A673 (cell line): ENCODE data around the gene KIF26B. TPM values are rescaled to one million over a fixed set of nuclear protein-coding genes. Genes with fewer than 3 reads are reported as not detected.

Source experiments
- BruUV-seq: library from RNA; stranded (reverse); fragments of 400-500 nt; replicated peaks from 2 replicates; lab custom pipeline; 2021; lab: Mats Ljungman, UMichigan
- CTCF ChIA-PET: fragments of 300-600 bp; sonication (Branson Sonifier 250); formaldehyde crosslinking; loops from one replicate; lab custom pipeline; 2022; ENCODE audit warnings: antibody characterized with exemption; lab: Charles Lee
- POLR2A ChIA-PET: fragments of 300-600 bp; sonication (Branson Sonifier 250); formaldehyde crosslinking; loops from one replicate; lab custom pipeline; 2022; ENCODE audit warnings: antibody characterized with exemption; ENCODE audit not compliant: low non-redundant PET; lab: Charles Lee
- DNase-seq: peaks from one replicate; pipeline ENCODE4 v3.0.0-alpha.2; 2015; ENCODE audit warnings: low spot score
- H3K27ac ChIP-seq: fragments of 200-600 bp; sonication (generic); 2 replicates; pipeline ENCODE4 v1.5.1; 2016; ENCODE audit warnings: mixed run types, low read depth, mild to moderate bottlenecking, mixed read lengths, antibody characterized with exemption, low read length; ENCODE audit not compliant: poor library complexity, severe bottlenecking
- H3K27me3 ChIP-seq: fragments of 200-600 bp; sonication (generic); replicated peaks from 2 replicates; pipeline ENCODE4 v1.6.1; 2017; ENCODE audit warnings: mixed run types, low read depth, mild to moderate bottlenecking, mixed read lengths, antibody characterized with exemption, low read length; ENCODE audit not compliant: insufficient read depth, poor library complexity
- H3K36me3 ChIP-seq: fragments of 200-600 bp; sonication (generic); 2 replicates; pipeline ENCODE4 v1.6.1; 2016; ENCODE audit warnings: mixed run types, mild to moderate bottlenecking, mixed read lengths, antibody characterized with exemption, low read length; ENCODE audit not compliant: insufficient read depth, poor library complexity, severe bottlenecking
- H3K4me1 ChIP-seq: fragments of 200-600 bp; sonication (generic); 2 replicates; pipeline ENCODE4 v1.6.1; 2017; ENCODE audit warnings: mixed run types, mild to moderate bottlenecking, mixed read lengths, antibody characterized with exemption, low read length; ENCODE audit not compliant: insufficient read depth, poor library complexity, severe bottlenecking
- H3K4me3 ChIP-seq: fragments of 200-600 bp; sonication (generic); 2 replicates; pipeline ENCODE4 v1.5.1; 2016; ENCODE audit warnings: low read depth, mixed run types, mild to moderate bottlenecking, mixed read lengths, low read length; ENCODE audit not compliant: poor library complexity, severe bottlenecking
- H3K9me3 ChIP-seq: fragments of 200-600 bp; sonication (generic); 2 replicates; pipeline ENCODE4 v1.6.1; 2016; ENCODE audit warnings: mixed run types, low read depth, mild to moderate bottlenecking, mixed read lengths, antibody characterized with exemption, low read length; ENCODE audit not compliant: poor library complexity, severe bottlenecking
- EZH2 ChIP-seq: fragments of 200-600 bp; sonication (generic); IDR thresholded peaks from 2 replicates; pipeline ENCODE4 v1.6.1; 2017; ENCODE audit warnings: borderline replicate concordance, low read depth, mild to moderate bottlenecking, mixed read lengths, antibody characterized with exemption, low read length; ENCODE audit not compliant: poor library complexity, severe bottlenecking
- intact Hi-C: fragments of 100-400 bp; cut with micrococcal nuclease; formaldehyde crosslinking; loops from one replicate; pipeline ENCODE4 v1.10.0; 2022; ENCODE audit not compliant: unreplicated experiment
- total RNA-seq: library from RNA; stranded (reverse); gene quantifications from 2 replicates; pipeline ENCODE4 v1.2.3, GENCODE V29; 2021
- TF ChIP-seq, protein P1 (sequence below): fragments of 300-800, 200-600 bp; sonication (generic); conservative IDR thresholded peaks from 2 replicates; pipeline ENCODE4 v1.5.1; 2017; ENCODE audit warnings: low read depth, mild to moderate bottlenecking, antibody characterized with exemption, low read length, moderate library complexity, mixed read lengths

KIF26B gene
- total RNA-seq, 1 experiment from 2014 or later: not detected

DNA sequence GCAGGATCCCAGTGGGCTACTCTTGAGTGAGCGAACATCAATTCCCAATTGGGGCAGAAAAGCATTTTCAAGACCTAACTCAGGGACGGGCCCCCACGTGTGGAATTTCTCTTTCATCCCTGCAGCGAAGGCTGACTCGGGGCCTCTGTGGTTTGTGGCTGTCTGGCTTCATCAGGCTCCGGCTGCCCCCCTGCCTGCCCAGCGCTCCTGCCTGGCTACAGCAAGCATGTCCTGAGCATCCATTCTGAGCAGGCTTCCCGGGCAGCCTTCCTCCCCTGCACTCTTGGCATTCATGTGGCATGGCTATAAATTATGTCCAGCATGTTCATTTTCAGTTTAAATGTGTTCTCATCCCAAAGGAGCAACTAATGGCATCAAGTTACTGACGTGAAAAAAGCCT, 588.1 kb downstream of the KIF26B start:
- ChIA-PET CTCF (no interaction called here), POLR2A (no interaction called here)
- no TSS peak for BruUV-seq
- Histone ChIP-seq H3K4me1 (no peaks in the 10 kb centered on the region), H3K4me3 (no peak overlapping the region), H3K36me3 (no peaks in the 10 kb centered on the region), H3K27ac (no peak overlapping the region), H3K9me3 (no peaks in the 10 kb centered on the region), H3K27me3 (no peaks in the 10 kb centered on the region)
- peak; percentile 6 for DNase-seq
- TF ChIP-seq EZH2: no peak
- TF ChIP-seq, protein P1, sequence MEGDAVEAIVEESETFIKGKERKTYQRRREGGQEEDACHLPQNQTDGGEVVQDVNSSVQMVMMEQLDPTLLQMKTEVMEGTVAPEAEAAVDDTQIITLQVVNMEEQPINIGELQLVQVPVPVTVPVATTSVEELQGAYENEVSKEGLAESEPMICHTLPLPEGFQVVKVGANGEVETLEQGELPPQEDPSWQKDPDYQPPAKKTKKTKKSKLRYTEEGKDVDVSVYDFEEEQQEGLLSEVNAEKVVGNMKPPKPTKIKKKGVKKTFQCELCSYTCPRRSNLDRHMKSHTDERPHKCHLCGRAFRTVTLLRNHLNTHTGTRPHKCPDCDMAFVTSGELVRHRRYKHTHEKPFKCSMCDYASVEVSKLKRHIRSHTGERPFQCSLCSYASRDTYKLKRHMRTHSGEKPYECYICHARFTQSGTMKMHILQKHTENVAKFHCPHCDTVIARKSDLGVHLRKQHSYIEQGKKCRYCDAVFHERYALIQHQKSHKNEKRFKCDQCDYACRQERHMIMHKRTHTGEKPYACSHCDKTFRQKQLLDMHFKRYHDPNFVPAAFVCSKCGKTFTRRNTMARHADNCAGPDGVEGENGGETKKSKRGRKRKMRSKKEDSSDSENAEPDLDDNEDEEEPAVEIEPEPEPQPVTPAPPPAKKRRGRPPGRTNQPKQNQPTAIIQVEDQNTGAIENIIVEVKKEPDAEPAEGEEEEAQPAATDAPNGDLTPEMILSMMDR: no peak
- intact Hi-C loops: no loop called here

GRCh38 chr1:245748240-245748639, 593.5 kb downstream of the KIF26B start:
- POLR2A ChIA-PET: no interaction called here
- Histone ChIP-seq H3K4me1 (no peaks in the 10 kb centered on the region), H3K27ac (no peak overlapping the region), H3K36me3 (no peaks in the 10 kb centered on the region), H3K9me3 (no peaks in the 10 kb centered on the region), H3K4me3 (no peak overlapping the region), H3K27me3 (no peaks in the 10 kb centered on the region)
- no peak for DNase-seq
- CTCF ChIA-PET: no interaction called here
- TF ChIP-seq, protein P1: no peak
- TF ChIP-seq EZH2: no peak
- BruUV-seq: no TSS peak
- intact Hi-C loops: no loop called here

- H3K36me3 ChIP-seq: no peaks in the 10 kb centered on the region
- CTCF ChIA-PET: no interaction called here
- no peak overlapping the region for H3K27ac ChIP-seq
- BruUV-seq: no TSS peak
- TF ChIP-seq, protein P1: no peak
- intact Hi-C loops: no loop called here
- no peaks in the 10 kb centered on the region for H3K4me1 ChIP-seq
- POLR2A ChIA-PET: no interaction called here
- DNase-seq: no peak
- no peak overlapping the region for H3K4me3 ChIP-seq
- no peaks in the 10 kb centered on the region for H3K27me3 ChIP-seq
- no peaks in the 10 kb centered on the region for H3K9me3 ChIP-seq
Observed at GRCh38 chr1:245748646-245749045, 593.9 kb downstream of the KIF26B start.
